Thymus (tissue), 11 donors: ENCODE measurements around the gene SPSB1. TPM values are rescaled to one million over a fixed set of nuclear protein-coding genes. Genes with fewer than 3 reads are reported as not detected.

Experiments
- DNase-seq, 9 donors: peaks; one replicate each; pipeline ENCODE4 v3.0.0-alpha.2; 2013; ENCODE audit warnings: low spot score in 9 of 9, low read depth in 6 of 9, missing footprints in 1 of 9
- H3K27ac ChIP-seq, 2 donors: one replicate each; pipeline ENCODE4 v1.5.1; 2013; ENCODE audit warnings: control low read depth in 1 of 2, low read depth in 1 of 2, low read length in 1 of 2, mild to moderate bottlenecking in 1 of 2, moderate library complexity in 1 of 2
- H3K27me3 ChIP-seq, 2 donors: one replicate each; pipeline ENCODE4 v1.5.1; 2013; ENCODE audit warnings: low read length in 1 of 2; ENCODE audit not compliant: control insufficient read depth in 2 of 2, insufficient read depth in 1 of 2
- H3K36me3 ChIP-seq, 2 donors: one replicate each; pipeline ENCODE4 v1.5.1; 2013; ENCODE audit warnings: low read length in 1 of 2, mild to moderate bottlenecking in 1 of 2, moderate library complexity in 1 of 2; ENCODE audit not compliant: control insufficient read depth in 2 of 2, insufficient read depth in 2 of 2
- H3K4me1 ChIP-seq, 2 donors: one replicate each; pipeline ENCODE4 v1.5.1; 2013; ENCODE audit warnings: low read length in 2 of 2; ENCODE audit not compliant: control insufficient read depth in 2 of 2, insufficient read depth in 2 of 2
- H3K4me3 ChIP-seq, 2 donors: one replicate each; pipeline ENCODE4 v1.5.1; 2013; ENCODE audit warnings: low read length in 2 of 2, control low read depth in 1 of 2, mild to moderate bottlenecking in 1 of 2
- H3K9me3 ChIP-seq, 2 donors: one replicate each; pipeline ENCODE4 v1.5.1; 2013; ENCODE audit warnings: low read length in 1 of 2, mild to moderate bottlenecking in 1 of 2; ENCODE audit not compliant: control insufficient read depth in 2 of 2, insufficient read depth in 1 of 2
- WGBS: extraction: QIAGEN DNeasy Blood & Tissue Kit; methylation state at CpG from one replicate; pipeline ENCODE4 v1.1.7; 2013; 5-methylcytosine and 5-hydroxymethylcytosine counted together
- polyA plus RNA-seq: library from polyadenylated mRNA; stranded (reverse); fragments of 200-250 nt; gene quantifications from one replicate; pipeline ENCODE4 v1.2.3, GENCODE V29; 2013
- total RNA-seq: library from RNA; stranded (reverse); fragments of 120-200 nt; gene quantifications from one replicate; pipeline ENCODE4 v1.2.4, GENCODE V29; 2013
- donor health status: healthy.

The SPSB1 gene
- total and polyA plus RNA-seq, 2 donors, result 12.8 to 12.9 TPM

- WGBS, result 96% methylated on average over 33 of the region's 33 CpGs
- Histone ChIP-seq H3K27ac (no peak overlapping the region), H3K9me3 (no peaks in the 10 kb centered on the region), H3K27me3 (no peaks in the 10 kb centered on the region), H3K36me3 (no peaks in the 10 kb centered on the region), H3K4me3 (no peak overlapping the region), H3K4me1 (peaks cover 0 to 14% of the 10 kb centered on the region in 2 donors)
- no peak for DNase-seq
Measured at GRCh38 chr1:9324246-9325096, 31.8 kb downstream of the SPSB1 start.

DNA sequence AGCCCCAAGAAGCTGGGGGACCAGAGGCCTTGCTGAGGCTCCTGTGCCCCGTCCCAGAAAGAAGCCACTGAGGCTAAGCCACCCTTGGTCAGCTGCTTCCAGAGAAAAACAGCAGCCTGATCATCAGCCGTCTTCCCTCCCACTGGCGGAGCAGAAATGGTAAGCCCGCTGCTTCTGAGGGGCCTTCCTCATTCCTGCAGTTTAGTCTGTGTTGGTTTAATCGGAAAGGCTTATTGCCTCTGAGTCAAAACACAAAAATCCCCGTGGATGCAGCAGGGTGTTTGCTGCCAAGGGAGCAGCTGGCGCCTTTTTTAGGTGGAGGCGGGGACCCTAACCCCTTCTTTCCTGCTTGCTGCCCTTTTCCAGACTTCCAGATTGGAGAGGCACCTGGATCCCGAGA is 33.9 kb downstream of the SPSB1 start:
- Histone ChIP-seq H3K4me1 (peaks cover 0 to 4% of the 10 kb centered on the region in 2 donors), H3K36me3 (no peaks in the 10 kb centered on the region), H3K4me3 (no peak overlapping the region), H3K27ac (no peak overlapping the region), H3K27me3 (no peaks in the 10 kb centered on the region), H3K9me3 (no peaks in the 10 kb centered on the region)
- 88% methylated on average over 9 of the region's 9 CpGs for WGBS
- no peak for DNase-seq

- peaks cover 0 to 4% of the 10 kb centered on the region in 2 donors for H3K4me1 ChIP-seq
- no peaks in the 10 kb centered on the region for H3K27me3 ChIP-seq
- H3K27ac ChIP-seq, result no peak overlapping the region
- no peaks in the 10 kb centered on the region for H3K9me3 ChIP-seq
- H3K4me3 ChIP-seq, result no peak overlapping the region
- 98% methylated on average over 9 of the region's 9 CpGs for WGBS
- H3K36me3 ChIP-seq, result no peaks in the 10 kb centered on the region
- no peak for DNase-seq
Measured at GRCh38 chr1:9328201-9328600, 35.5 kb downstream of the SPSB1 start.

GRCh38 chr1:9328715-9329114 is 36.0 kb downstream of the SPSB1 start:
- 95% methylated on average over 12 of the region's 12 CpGs for WGBS
- no peak overlapping the region for H3K4me3 ChIP-seq
- no peaks in the 10 kb centered on the region for H3K36me3 ChIP-seq
- no peak for DNase-seq
- H3K27ac ChIP-seq, result no peak overlapping the region
- H3K4me1 ChIP-seq, result peaks cover 0 to 4% of the 10 kb centered on the region in 2 donors
- H3K9me3 ChIP-seq, result no peaks in the 10 kb centered on the region
- no peaks in the 10 kb centered on the region for H3K27me3 ChIP-seq

DNA sequence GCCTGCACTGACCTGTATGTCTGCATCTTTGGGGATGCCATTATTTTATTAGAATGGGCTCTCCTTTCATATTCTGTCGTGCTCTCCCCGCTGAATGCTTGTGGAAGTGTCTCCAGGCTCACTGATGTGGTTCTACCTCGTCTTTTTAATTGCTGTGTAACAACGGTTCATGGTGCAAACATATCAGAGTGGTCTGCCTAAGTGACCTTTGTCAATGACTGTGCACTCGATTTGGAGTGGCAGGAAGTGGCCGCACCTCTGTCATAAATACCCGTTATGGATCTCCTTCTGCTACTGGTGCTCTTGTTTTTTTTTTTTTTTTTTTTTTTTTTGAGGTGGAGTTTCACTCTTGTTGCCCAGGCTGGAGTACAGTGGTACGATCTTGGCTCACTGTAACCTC is 38.3 kb downstream of the SPSB1 start:
- Histone ChIP-seq H3K4me3 (no peak overlapping the region), H3K4me1 (peaks cover 0 to 4% of the 10 kb centered on the region in 2 donors), H3K27me3 (no peaks in the 10 kb centered on the region), H3K9me3 (no peaks in the 10 kb centered on the region), H3K36me3 (no peaks in the 10 kb centered on the region), H3K27ac (no peak overlapping the region)
- DNase-seq, result no peak
- 94% methylated on average over 8 of the region's 8 CpGs for WGBS

DNA sequence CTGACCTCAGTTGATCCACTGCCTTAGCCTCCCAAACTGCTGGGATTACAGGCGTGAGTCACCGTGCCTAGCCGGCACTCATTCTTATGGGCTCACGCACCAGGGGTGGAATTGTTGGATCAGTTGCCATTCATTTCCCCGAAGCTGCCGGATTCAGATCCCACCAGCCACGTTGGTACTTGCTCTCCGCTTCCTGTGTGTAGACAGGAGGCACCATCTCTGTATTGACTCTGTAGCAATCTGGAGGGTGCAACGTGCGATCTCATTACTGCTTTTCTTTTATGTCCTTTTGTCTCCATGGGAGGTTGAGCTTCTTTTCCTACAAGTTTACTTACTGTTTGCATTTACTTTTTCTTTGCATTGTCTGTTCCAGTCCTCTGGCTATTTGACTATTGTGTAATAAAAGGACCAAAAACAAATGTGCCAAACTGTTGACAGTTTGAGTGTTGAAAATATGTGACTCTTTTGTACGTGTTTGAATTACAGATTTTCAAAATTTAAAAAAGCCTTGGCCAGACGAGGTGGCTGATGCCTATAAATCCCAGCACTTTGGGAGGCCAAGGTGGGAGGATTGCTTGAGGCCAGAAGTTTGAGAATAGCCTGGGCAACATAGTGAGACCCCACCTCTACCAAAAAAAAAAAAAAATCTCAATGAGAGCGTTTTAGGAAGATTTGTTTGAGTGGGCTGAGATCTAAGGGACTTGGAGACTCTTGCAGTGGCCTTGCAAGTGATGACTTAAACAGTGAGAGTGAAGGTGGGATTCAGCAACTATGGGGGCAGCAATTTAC is 39.1 kb downstream of the SPSB1 start:
- 90% methylated on average over 13 of the region's 13 CpGs for WGBS
- no peaks in the 10 kb centered on the region for H3K9me3 ChIP-seq
- H3K27me3 ChIP-seq, result no peaks in the 10 kb centered on the region
- no peak overlapping the region for H3K27ac ChIP-seq
- no peaks in the 10 kb centered on the region for H3K36me3 ChIP-seq
- DNase-seq, result no peak
- no peak overlapping the region for H3K4me3 ChIP-seq
- no peaks in the 10 kb centered on the region for H3K4me1 ChIP-seq

GRCh38 chr1:9332513-9333143 is 39.9 kb downstream of the SPSB1 start:
- Histone ChIP-seq H3K27ac (no peak overlapping the region), H3K4me1 (peaks cover 0 to 7% of the 10 kb centered on the region in 2 donors), H3K4me3 (no peak overlapping the region), H3K9me3 (no peaks in the 10 kb centered on the region), H3K27me3 (no peaks in the 10 kb centered on the region), H3K36me3 (no peaks in the 10 kb centered on the region)
- WGBS, result 80% methylated on average over 12 of the region's 12 CpGs
- no peak for DNase-seq

- H3K4me1 ChIP-seq, result peaks cover 0 to 21% of the 10 kb centered on the region in 2 donors
- H3K27me3 ChIP-seq, result no peaks in the 10 kb centered on the region
- H3K36me3 ChIP-seq, result no peaks in the 10 kb centered on the region
- H3K9me3 ChIP-seq, result peaks cover 0 to 7% of the 10 kb centered on the region in 2 donors
- no peak overlapping the region for H3K27ac ChIP-seq
- H3K4me3 ChIP-seq, result no peak overlapping the region
- WGBS, result 91% methylated on average over 25 of the region's 25 CpGs
- no peak for DNase-seq
Measured at GRCh38 chr1:9338397-9339246, 45.9 kb downstream of the SPSB1 start.
